ENCODE data around the gene LAYN.

- TF ChIP-seq CTCF (IDR thresholded peaks at IDR 0.05) (no peak), POLR2A (IDR thresholded peaks at IDR 0.05) (no peak), POLR2AphosphoS5 (IDR thresholded peaks at IDR 0.05) (no peak)
Measured at GRCh38 chr11:111582163-111582562, 41.6 kb downstream of the LAYN start.
